Neural progenitor cell (in vitro differentiated cells): ENCODE measurements around the gene HNRNPA2B1. TPM values are rescaled to one million over a fixed set of nuclear protein-coding genes. Genes with fewer than 3 reads are reported as not detected.

Experiments
- DNase-seq: peaks from one replicate; pipeline ENCODE4 v3.0.0-alpha.2; 2016; ENCODE audit warnings: low spot score
- H2AFZ ChIP-seq: fragments of 200-600 bp; sonication (generic); replicated peaks from 2 replicates; pipeline ENCODE4 v1.6.1; 2016; ENCODE audit warnings: antibody characterized with exemption
- H3F3A ChIP-seq: fragments of 200-600 bp; sonication (generic); 2 replicates; pipeline ENCODE4 v1.6.1; 2016; ENCODE audit warnings: antibody characterized with exemption, low read depth
- H3K27ac ChIP-seq: fragments of 200-600 bp; sonication (generic); 2 replicates; pipeline ENCODE4 v1.5.1; 2016; ENCODE audit warnings: mild to moderate bottlenecking
- H3K27me3 ChIP-seq: fragments of 200-600 bp; sonication (generic); 2 replicates; pipeline ENCODE4 v1.6.1; 2016; ENCODE audit warnings: mild to moderate bottlenecking, moderate library complexity
- H3K36me3 ChIP-seq: fragments of 200-600 bp; sonication (generic); 2 replicates; pipeline ENCODE4 v1.5.1; 2016
- H3K4me1 ChIP-seq: fragments of 200-600 bp; sonication (generic); 2 replicates; pipeline ENCODE4 v1.6.1; 2016; ENCODE audit warnings: mixed run types
- H3K4me2 ChIP-seq: fragments of 200-600 bp; sonication (generic); 2 replicates; pipeline ENCODE4 v1.6.1; 2016
- H3K4me3 ChIP-seq: fragments of 200-600 bp; sonication (generic); 2 replicates; pipeline ENCODE4 v1.5.1; 2016
- H3K79me2 ChIP-seq: fragments of 200-600 bp; sonication (generic); 2 replicates; pipeline ENCODE4 v1.6.1; 2016; ENCODE audit warnings: low read depth
- H3K9ac ChIP-seq: fragments of 200-600 bp; sonication (generic); 2 replicates; pipeline ENCODE4 v1.6.1; 2016
- H3K9me3 ChIP-seq: fragments of 200-600 bp; sonication (generic); 2 replicates; pipeline ENCODE4 v1.5.1; 2016; ENCODE audit warnings: low read depth
- H4K20me1 ChIP-seq: fragments of 200-600 bp; sonication (generic); 2 replicates; pipeline ENCODE4 v1.6.1; 2016; ENCODE audit warnings: low read depth
- H3K27ac Mint-ChIP-seq: 3 replicates; pipeline ENCODE4 v1.8.0; 2021; ENCODE audit warnings: mixed read lengths
- H3K27me3 Mint-ChIP-seq: 2 replicates; pipeline ENCODE4 v1.8.0; 2022; ENCODE audit warnings: low read depth, mild to moderate bottlenecking, inconsistent platforms, moderate library complexity, mixed read lengths; ENCODE audit not compliant: insufficient read depth
- H3K36me3 Mint-ChIP-seq: 3 replicates; pipeline ENCODE4 v1.8.0; 2021; ENCODE audit warnings: mixed read lengths
- H3K4me1 Mint-ChIP-seq: 3 replicates; pipeline ENCODE4 v1.8.0; 2021; ENCODE audit warnings: mixed read lengths
- H3K4me3 Mint-ChIP-seq: 3 replicates; pipeline ENCODE4 v1.8.0; 2021; ENCODE audit warnings: mild to moderate bottlenecking, moderate library complexity, mixed read lengths
- H3K9me3 Mint-ChIP-seq: 3 replicates; pipeline ENCODE4 v1.8.0; 2020; ENCODE audit warnings: mixed read lengths
- CTCF ChIP-seq: fragments of 200-600 bp; sonication (generic); IDR thresholded peaks from 2 replicates; pipeline ENCODE4 v1.5.1; 2017; ENCODE audit warnings: antibody characterized with exemption, mild to moderate bottlenecking
- EZH2 ChIP-seq: fragments of 200-600 bp; sonication (generic); IDR thresholded peaks from 2 replicates; pipeline ENCODE4 v1.6.1; 2017; ENCODE audit warnings: antibody characterized with exemption, mild to moderate bottlenecking, moderate library complexity
- EZH2phosphoT487 ChIP-seq: fragments of 200-600 bp; sonication (generic); IDR thresholded peaks from 2 replicates; pipeline ENCODE4 v1.6.1; 2017; ENCODE audit warnings: antibody characterized with exemption
- total RNA-seq: library from RNA; depleted of rRNA; stranded (reverse); fragments of >200 nt; gene quantifications from 2 replicates; pipeline ENCODE4 v1.2.3, GENCODE V29; 2015; ENCODE audit warnings: low replicate concordance

The HNRNPA2B1 gene
- total RNA-seq, 1 donor from 2014 or later, result 601 TPM

GRCh38 chr7:26238032-26238431 is 37.5 kb upstream of the HNRNPA2B1 start:
- H3K9ac ChIP-seq, result no peak overlapping the region
- H3K9me3 ChIP-seq, result no peaks in the 10 kb centered on the region
- DNase-seq, result no peak
- no peak overlapping the region for H3K4me3 ChIP-seq
- Mint-ChIP-seq H3K36me3 (no peaks in the 10 kb centered on the region), H3K4me1 (no peaks in the 10 kb centered on the region), H3K27me3 (peaks cover 4% of the 10 kb centered on the region), H3K27ac (no peak overlapping the region), H3K4me3 (no peak overlapping the region), H3K9me3 (no peaks in the 10 kb centered on the region)
- no peak overlapping the region for H3K4me2 ChIP-seq
- no peaks in the 10 kb centered on the region for H4K20me1 ChIP-seq
- no peaks in the 10 kb centered on the region for H3F3A ChIP-seq
- H3K36me3 ChIP-seq, result no peaks in the 10 kb centered on the region
- H2AFZ ChIP-seq, result no peak overlapping the region
- H3K4me1 ChIP-seq, result no peaks in the 10 kb centered on the region
- H3K79me2 ChIP-seq, result no peaks in the 10 kb centered on the region
- no peak for TF ChIP-seq CTCF
- no peak for TF ChIP-seq EZH2phosphoT487
- TF ChIP-seq EZH2, result no peak
- no peaks in the 10 kb centered on the region for H3K27me3 ChIP-seq
- no peak overlapping the region for H3K27ac ChIP-seq

DNA sequence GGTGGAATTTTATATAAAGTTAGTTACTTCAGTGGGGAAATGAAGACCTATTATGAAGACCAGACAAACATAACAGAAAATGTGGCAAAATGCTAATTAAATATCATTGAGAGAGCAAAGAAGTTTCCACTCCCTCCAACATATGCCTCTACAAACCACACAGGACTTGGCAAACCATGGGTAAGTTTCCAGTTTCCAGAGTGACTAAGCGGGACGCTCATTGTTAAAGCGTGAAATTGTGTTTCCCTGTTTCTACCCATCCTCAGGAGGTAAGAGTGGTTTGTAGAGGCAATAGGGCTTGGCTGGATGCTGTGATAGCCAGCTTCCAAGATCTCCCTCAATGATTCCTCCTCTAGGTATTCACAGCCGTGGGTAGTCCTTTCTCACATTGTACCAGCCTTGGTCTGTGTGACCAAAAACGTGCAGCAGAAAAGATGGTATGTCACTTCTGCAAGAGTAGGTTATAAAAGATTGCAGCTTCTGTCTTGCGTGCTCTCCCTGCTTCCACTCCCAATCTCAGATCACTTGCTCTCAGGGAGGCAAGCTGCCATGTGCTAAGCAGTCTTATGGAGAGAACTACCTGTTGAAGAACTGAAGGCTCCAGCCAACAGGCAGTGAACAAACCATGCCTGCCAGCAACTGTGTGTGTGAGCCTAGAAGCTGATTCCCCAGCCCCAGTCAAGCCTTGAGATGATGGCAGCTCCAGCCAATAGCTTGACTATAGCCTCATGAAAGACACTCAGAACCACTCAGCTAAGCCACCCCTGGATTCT is 36.7 kb upstream of the HNRNPA2B1 start:
- H4K20me1 ChIP-seq, result no peaks in the 10 kb centered on the region
- Mint-ChIP-seq H3K4me1 (no peaks in the 10 kb centered on the region), H3K36me3 (no peaks in the 10 kb centered on the region), H3K27ac (no peak overlapping the region), H3K9me3 (no peaks in the 10 kb centered on the region), H3K27me3 (peaks cover 4% of the 10 kb centered on the region), H3K4me3 (no peak overlapping the region)
- H3K79me2 ChIP-seq, result no peaks in the 10 kb centered on the region
- no peaks in the 10 kb centered on the region for H3K4me1 ChIP-seq
- H3K4me2 ChIP-seq, result no peak overlapping the region
- H3K27ac ChIP-seq, result no peak overlapping the region
- no peaks in the 10 kb centered on the region for H3K9me3 ChIP-seq
- H3K36me3 ChIP-seq, result no peaks in the 10 kb centered on the region
- H3F3A ChIP-seq, result no peaks in the 10 kb centered on the region
- no peak overlapping the region for H3K9ac ChIP-seq
- no peaks in the 10 kb centered on the region for H3K27me3 ChIP-seq
- H3K4me3 ChIP-seq, result no peak overlapping the region
- no peak overlapping the region for H2AFZ ChIP-seq
- no peak for TF ChIP-seq EZH2phosphoT487
- no peak for TF ChIP-seq CTCF
- no peak for TF ChIP-seq EZH2
- no peak for DNase-seq

GRCh38 chr7:26233902-26234511 is 33.5 kb upstream of the HNRNPA2B1 start:
- no peaks in the 10 kb centered on the region for H3K9me3 ChIP-seq
- H3K9ac ChIP-seq, result no peak overlapping the region
- no peak overlapping the region for H3K4me3 Mint-ChIP-seq
- H3K27me3 Mint-ChIP-seq, result peaks cover 3% of the 10 kb centered on the region
- TF ChIP-seq CTCF (no peak), EZH2 (no peak), EZH2phosphoT487 (no peak)
- H3K4me2 ChIP-seq, result no peak overlapping the region
- H3K36me3 ChIP-seq, result no peaks in the 10 kb centered on the region
- H3K4me3 ChIP-seq, result no peak overlapping the region
- H3K27me3 ChIP-seq, result no peaks in the 10 kb centered on the region
- no peak overlapping the region for H3K27ac ChIP-seq
- no peaks in the 10 kb centered on the region for H4K20me1 ChIP-seq
- no peak overlapping the region for H3K27ac Mint-ChIP-seq
- H3K4me1 ChIP-seq, result no peaks in the 10 kb centered on the region
- peaks cover 2% of the 10 kb centered on the region for H3K9me3 Mint-ChIP-seq
- H2AFZ ChIP-seq, result no peak overlapping the region
- DNase-seq, result no peak
- no peaks in the 10 kb centered on the region for H3K4me1 Mint-ChIP-seq
- H3K36me3 Mint-ChIP-seq, result no peaks in the 10 kb centered on the region
- H3K79me2 ChIP-seq, result no peaks in the 10 kb centered on the region
- no peaks in the 10 kb centered on the region for H3F3A ChIP-seq
